ENCODE measurements around the gene NCF2.

GRCh38 chr1:183638649-183639387 is 48.6 kb upstream of the NCF2 start:
- TF ChIP-seq POLR2A (IDR thresholded peaks at IDR 0.05) (no peak), CTCF (IDR thresholded peaks at IDR 0.05) (no peak)
